Raji (cell line): ENCODE measurements around the gene TLCD1.

ENCODE experiments used
- POLR2A ChIP-seq: IDR thresholded peaks from 2 replicates; pipeline ENCODE4 v1.6.1; 2011; ENCODE audit warnings: low read depth, low read length, control low read depth; ENCODE audit not compliant: insufficient read depth

Gene TLCD1

GRCh38 chr17:28725660-28726225, 290 bp downstream of the TLCD1 start:
- TF ChIP-seq POLR2A: peak; percentile 80

GRCh38 chr17:28725166-28725659, 820 bp downstream of the TLCD1 start:
- peak; percentile 81 for TF ChIP-seq POLR2A

- no peak for TF ChIP-seq POLR2A
Measured at GRCh38 chr17:28724500-28725165, 1.4 kb downstream of the TLCD1 start.

- 0 out of 2 replicates have a peak, but pooled peaks have one; percentile 19 for TF ChIP-seq POLR2A
Measured at GRCh38 chr17:28723836-28724499, 2.1 kb downstream of the TLCD1 start.

- no peak; the same call in 1 of the 2 replicates for TF ChIP-seq POLR2A
Measured at GRCh38 chr17:28723159-28723835, 2.7 kb downstream of the TLCD1 start.

GRCh38 chr17:28722417-28723158, 3.4 kb downstream of the TLCD1 start:
- no peak for TF ChIP-seq POLR2A

GRCh38 chr17:28720247-28720996, 5.6 kb downstream of the TLCD1 start:
- TF ChIP-seq POLR2A: no peak

- TF ChIP-seq POLR2A: no peak
Measured at GRCh38 chr17:28719021-28719433, 7.0 kb downstream of the TLCD1 start.

- TF ChIP-seq POLR2A: no peak
Measured at GRCh38 chr17:28718333-28719020, 7.6 kb downstream of the TLCD1 start.

- TF ChIP-seq POLR2A: no peak
Measured at GRCh38 chr17:28717578-28718332, 8.3 kb downstream of the TLCD1 start, which contains the start of gene RAB34. Gene RAB34, minus strand, starts transcription at chr17:28717868. Its CDS starts 602 bp downstream, at chr17:28717266.

- TF ChIP-seq POLR2A: no peak
Measured at GRCh38 chr17:28716740-28717577, 9.1 kb downstream of the TLCD1 start.

GRCh38 chr17:28715217-28715616, 10.8 kb downstream of the TLCD1 start:
- TF ChIP-seq POLR2A: no peak
